H9 (cell line): Measurements from ENCODE around the gene TNS2. TPM values are rescaled to one million over a fixed set of nuclear protein-coding genes. Genes with fewer than 3 reads are reported as not detected.

ENCODE experiments used
- DNase-seq: peaks from one replicate; pipeline ENCODE4 v3.0.0-alpha.2; 2017
- H2AFZ ChIP-seq: one replicate; pipeline ENCODE4 v1.6.1; 2013; ENCODE audit warnings: mild to moderate bottlenecking, low read length, control low read depth, moderate library complexity
- H2AK5ac ChIP-seq: 2 replicates; pipeline ENCODE4 v1.6.1; 2013; ENCODE audit warnings: low read length, control low read depth, mixed read lengths; ENCODE audit not compliant: insufficient read length
- H2BK120ac ChIP-seq: one replicate; pipeline ENCODE4 v1.6.1; 2013; ENCODE audit warnings: low read depth, mild to moderate bottlenecking, low read length, control low read depth, inconsistent platforms; ENCODE audit not compliant: poor library complexity, severe bottlenecking
- H2BK12ac ChIP-seq: 2 replicates; pipeline ENCODE4 v1.6.1; 2013; ENCODE audit warnings: low read length, control low read depth, mixed read lengths, low read depth; ENCODE audit not compliant: insufficient read length
- H2BK15ac ChIP-seq: 2 replicates; pipeline ENCODE4 v1.6.1; 2013; ENCODE audit warnings: low read depth, low read length, control low read depth
- H2BK20ac ChIP-seq: one replicate; pipeline ENCODE4 v1.6.1; 2013; ENCODE audit warnings: low read depth, mild to moderate bottlenecking, low read length, control low read depth, inconsistent platforms; ENCODE audit not compliant: poor library complexity, severe bottlenecking
- H2BK5ac ChIP-seq: 2 replicates; pipeline ENCODE4 v1.6.1; 2013; ENCODE audit warnings: low read length, control low read depth, mixed read lengths; ENCODE audit not compliant: insufficient read length
- H3K14ac ChIP-seq: 2 replicates; pipeline ENCODE4 v1.6.1; 2013; ENCODE audit warnings: low read length, control low read depth; ENCODE audit not compliant: insufficient read depth
- H3K18ac ChIP-seq: 2 replicates; pipeline ENCODE4 v1.6.1; 2013; ENCODE audit warnings: low read depth, mild to moderate bottlenecking, mixed read lengths, low read length, control low read depth; ENCODE audit not compliant: insufficient read length
- H3K23ac ChIP-seq: 2 replicates; pipeline ENCODE4 v1.6.1; 2013; ENCODE audit warnings: low read length, control low read depth, mixed read lengths, low read depth; ENCODE audit not compliant: insufficient read length
- H3K23me2 ChIP-seq: 2 replicates; pipeline ENCODE4 v1.6.1; 2013; ENCODE audit warnings: low read depth, mild to moderate bottlenecking, mixed read lengths, low read length, control low read depth; ENCODE audit not compliant: insufficient read length, poor library complexity, severe bottlenecking
- H3K27ac ChIP-seq: 2 replicates; pipeline ENCODE4 v1.5.1; 2013; ENCODE audit warnings: low read length, control low read depth, mixed read lengths, low read depth; ENCODE audit not compliant: insufficient read length
- H3K27me3 ChIP-seq: 2 replicates; pipeline ENCODE4 v1.6.1; 2013; ENCODE audit warnings: low read length, control low read depth, inconsistent platforms; ENCODE audit not compliant: insufficient read depth
- H3K4ac ChIP-seq: 2 replicates; pipeline ENCODE4 v1.6.1; 2013; ENCODE audit warnings: low read depth, mild to moderate bottlenecking, control low read depth, inconsistent platforms, low read length, moderate library complexity
- H3K4me1 ChIP-seq: 2 replicates; pipeline ENCODE4 v1.6.1; 2013; ENCODE audit warnings: low read length, control low read depth, inconsistent platforms; ENCODE audit not compliant: insufficient read depth
- H3K4me2 ChIP-seq: 2 replicates; pipeline ENCODE4 v1.6.1; 2013; ENCODE audit warnings: low read length, control low read depth, mixed read lengths; ENCODE audit not compliant: insufficient read length, insufficient read depth
- H3K56ac ChIP-seq: 2 replicates; pipeline ENCODE4 v1.6.1; 2013; ENCODE audit warnings: low read depth, mild to moderate bottlenecking, mixed read lengths, low read length, control low read depth; ENCODE audit not compliant: insufficient read length
- H3K79me1 ChIP-seq: 2 replicates; pipeline ENCODE4 v1.6.1; 2013; ENCODE audit warnings: low read depth, mild to moderate bottlenecking, moderate library complexity, low read length, control low read depth, inconsistent platforms; ENCODE audit not compliant: insufficient read depth, poor library complexity, severe bottlenecking
- H3K79me2 ChIP-seq: 2 replicates; pipeline ENCODE4 v1.6.1; 2013; ENCODE audit warnings: low read length, control low read depth, inconsistent platforms; ENCODE audit not compliant: insufficient read depth
- H3K9ac ChIP-seq: 2 replicates; pipeline ENCODE4 v1.6.1; 2013; ENCODE audit warnings: low read length, control low read depth, mixed read lengths; ENCODE audit not compliant: insufficient read length; ENCODE audit errors: extremely low read depth
- H3K9me3 ChIP-seq: one replicate; pipeline ENCODE4 v1.6.1; 2013; ENCODE audit warnings: low read depth, low read length, inconsistent platforms; ENCODE audit not compliant: control insufficient read depth
- H3T11ph ChIP-seq: one replicate; pipeline ENCODE4 v1.6.1; 2013; ENCODE audit warnings: mild to moderate bottlenecking, low read length, control low read depth, inconsistent platforms
- H4K20me1 ChIP-seq: one replicate; pipeline ENCODE4 v1.6.1; 2013; ENCODE audit not compliant: control insufficient read depth, insufficient read length, insufficient read depth
- H4K5ac ChIP-seq: 2 replicates; pipeline ENCODE4 v1.6.1; 2013; ENCODE audit warnings: low read depth, mild to moderate bottlenecking, mixed read lengths, low read length, control low read depth; ENCODE audit not compliant: insufficient read length
- H4K8ac ChIP-seq: replicated peaks from 2 replicates; pipeline ENCODE4 v1.6.1; 2013; ENCODE audit warnings: low read length, control low read depth, mixed read lengths, low read depth; ENCODE audit not compliant: insufficient read length
- H4K91ac ChIP-seq: 2 replicates; pipeline ENCODE4 v1.6.1; 2013; ENCODE audit warnings: low read depth, mild to moderate bottlenecking, moderate library complexity, mixed read lengths, low read length, control low read depth; ENCODE audit not compliant: insufficient read length
- H3K27ac Mint-ChIP-seq, 3 experiments: 2 replicates in 2 of 3; 3 replicates in 1 of 3; pipeline ENCODE4 v1.8.0; 2020 to 2021; ENCODE audit warnings: mixed read lengths in 3 of 3, mild to moderate bottlenecking in 1 of 3, moderate library complexity in 1 of 3
- H3K27me3 Mint-ChIP-seq: 2 replicates; pipeline ENCODE4 v1.8.0; 2021; ENCODE audit warnings: low read depth, mild to moderate bottlenecking, moderate library complexity, mixed read lengths
- H3K36me3 Mint-ChIP-seq, 3 experiments: 2 replicates in 2 of 3; 3 replicates in 1 of 3; pipeline ENCODE4 v1.8.0; 2020 to 2021; ENCODE audit warnings: low read depth in 3 of 3, mixed read lengths in 3 of 3; ENCODE audit not compliant: insufficient read depth in 1 of 3
- H3K4me1 Mint-ChIP-seq, 2 experiments: 2 replicates each; pipeline ENCODE4 v1.8.0; 2020; ENCODE audit warnings: mixed read lengths in 2 of 2
- H3K4me3 Mint-ChIP-seq, 2 experiments: 2 replicates in 1 of 2; 3 replicates in 1 of 2; pipeline ENCODE4 v1.8.0; 2020 to 2021; ENCODE audit warnings: mild to moderate bottlenecking in 2 of 2, mixed read lengths in 2 of 2, moderate library complexity in 1 of 2
- H3K9me3 Mint-ChIP-seq, 2 experiments: 2 replicates in 1 of 2; 3 replicates in 1 of 2; pipeline ENCODE4 v1.8.0; 2020; ENCODE audit warnings: mild to moderate bottlenecking in 2 of 2, mixed read lengths in 2 of 2, moderate library complexity in 1 of 2
- WGBS: extraction: QIAGEN DNeasy Blood & Tissue Kit; methylation state at CpG from one replicate; pipeline ENCODE4 v1.1.7; 2013; ENCODE audit warnings: missing lambda C conversion rate, low lambda C conversion rate, mixed read lengths; ENCODE audit not compliant: insufficient read length; ENCODE audit errors: extremely low coverage; 5-methylcytosine and 5-hydroxymethylcytosine counted together
- total RNA-seq: library from RNA; stranded (reverse); gene quantifications from 2 replicates; pipeline ENCODE4 v1.2.1, GENCODE V29; 2021
- TF ChIP-seq, protein P1 (sequence below): fragments of 200-600 bp; sonication (generic); conservative IDR thresholded peaks from 3 replicates; pipeline ENCODE4 v1.8.0; 2021; ENCODE audit warnings: antibody characterized with exemption, mild to moderate bottlenecking

Gene TNS2
- total RNA-seq, 1 experiment from 2014 or later = 4.5 TPM

DNA sequence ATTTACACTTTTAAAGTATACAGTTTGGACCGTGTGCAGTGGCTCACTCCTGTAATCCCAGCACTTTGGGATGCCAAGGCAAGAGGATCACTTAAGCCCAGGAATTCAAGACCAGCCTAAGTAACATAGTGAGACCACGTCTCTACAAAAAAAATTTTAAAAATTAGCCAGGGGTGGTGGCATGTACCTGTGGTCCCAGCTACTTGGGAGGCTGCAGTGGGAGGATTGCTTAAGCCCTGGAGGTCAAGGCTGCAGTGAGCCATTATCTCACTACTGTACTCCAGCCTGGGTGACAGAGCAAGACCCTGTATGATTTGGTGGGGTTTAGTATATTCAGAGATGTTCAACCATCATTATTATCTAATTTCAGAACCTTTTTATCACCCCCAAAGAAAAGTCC, 38.9 kb upstream of the TNS2 start:
- Histone ChIP-seq H3K4me2 (no peak overlapping the region), H3K9ac (no peak overlapping the region), H2BK120ac (no peak overlapping the region), H4K5ac (no peak overlapping the region), H3K23ac (no peak overlapping the region), H3K79me2 (peaks cover 73% of the 10 kb centered on the region), H3K56ac (no peak overlapping the region), H2AK5ac (no peak overlapping the region), H2BK5ac (no peak overlapping the region), H2BK20ac (no peak overlapping the region), H2AFZ (no peak overlapping the region), H3K27ac (no peak overlapping the region), H3K79me1 (no peaks in the 10 kb centered on the region), H3K4me1 (peaks cover 3% of the 10 kb centered on the region; the same call in 1 of the 2 replicates), H3K18ac (no peak overlapping the region), H3K14ac (no peak overlapping the region), H3K4ac (no peak overlapping the region), H2BK15ac (no peak overlapping the region), H4K8ac (no peak overlapping the region), H2BK12ac (no peak overlapping the region), H4K91ac (no peak overlapping the region), H4K20me1 (no peaks in the 10 kb centered on the region), H3K9me3 (no peaks in the 10 kb centered on the region), H3K23me2 (peaks cover 3% of the 10 kb centered on the region), H3K27me3 (no peaks in the 10 kb centered on the region), H3T11ph (no peak overlapping the region)
- H3K9me3 Mint-ChIP-seq = peaks cover 0 to 2% of the 10 kb centered on the region in 2 experiments; a peak in 2 of 5 replicates
- peak overlapping the region in 1 of 3 experiments; percentile 65; a peak in 1 of 7 replicates for H3K27ac Mint-ChIP-seq
- H3K36me3 Mint-ChIP-seq = peaks cover 47 to 74% (median 48%) of the 10 kb centered on the region in 3 experiments
- no peak for DNase-seq
- no peaks in the 10 kb centered on the region; the same call in 1 of the 2 replicates for H3K27me3 Mint-ChIP-seq
- no peak overlapping the region; a peak in 1 of 5 replicates for H3K4me3 Mint-ChIP-seq
- peaks cover 25 to 36% of the 10 kb centered on the region in 2 experiments for H3K4me1 Mint-ChIP-seq
- TF ChIP-seq, protein P1, sequence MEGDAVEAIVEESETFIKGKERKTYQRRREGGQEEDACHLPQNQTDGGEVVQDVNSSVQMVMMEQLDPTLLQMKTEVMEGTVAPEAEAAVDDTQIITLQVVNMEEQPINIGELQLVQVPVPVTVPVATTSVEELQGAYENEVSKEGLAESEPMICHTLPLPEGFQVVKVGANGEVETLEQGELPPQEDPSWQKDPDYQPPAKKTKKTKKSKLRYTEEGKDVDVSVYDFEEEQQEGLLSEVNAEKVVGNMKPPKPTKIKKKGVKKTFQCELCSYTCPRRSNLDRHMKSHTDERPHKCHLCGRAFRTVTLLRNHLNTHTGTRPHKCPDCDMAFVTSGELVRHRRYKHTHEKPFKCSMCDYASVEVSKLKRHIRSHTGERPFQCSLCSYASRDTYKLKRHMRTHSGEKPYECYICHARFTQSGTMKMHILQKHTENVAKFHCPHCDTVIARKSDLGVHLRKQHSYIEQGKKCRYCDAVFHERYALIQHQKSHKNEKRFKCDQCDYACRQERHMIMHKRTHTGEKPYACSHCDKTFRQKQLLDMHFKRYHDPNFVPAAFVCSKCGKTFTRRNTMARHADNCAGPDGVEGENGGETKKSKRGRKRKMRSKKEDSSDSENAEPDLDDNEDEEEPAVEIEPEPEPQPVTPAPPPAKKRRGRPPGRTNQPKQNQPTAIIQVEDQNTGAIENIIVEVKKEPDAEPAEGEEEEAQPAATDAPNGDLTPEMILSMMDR = no peak
- no CpG with 5 or more reads among the region's 2 CpGs for WGBS
